Measurements from ENCODE around the gene DENND2D. TPM values are rescaled to one million over a fixed set of nuclear protein-coding genes. Genes with fewer than 3 reads are reported as not detected.
A peak's percentile ranks its signal among the peaks of the same experiment; 100 is the strongest.

Gene DENND2D
- total and polyA plus RNA-seq, 8 donors: 8.0 to 30.4 (median 19.5) TPM

GRCh38 chr1:111191496-111191895, 8.9 kb downstream of the DENND2D start:
- H3K4me3 ChIP-seq: no peak overlapping the region
- FAIRE-seq: no peak
- H3K27me3 ChIP-seq: no peaks in the 10 kb centered on the region
- no peaks in the 10 kb centered on the region for H3K9me3 ChIP-seq
- peaks cover 0 to 55% (median 18%) of the 10 kb centered on the region in 3 donors for H3K36me3 ChIP-seq
- no peak for ATAC-seq
- no peak for DNase-seq
- intact Hi-C loops (cut with DNase I): no loop called here
- no peak for TF ChIP-seq CTCF (IDR thresholded peaks at IDR 0.05)
- H3K4me1 ChIP-seq: peaks cover 0 to 15% (median 0%) of the 10 kb centered on the region in 3 donors
- WGBS, 2 donors: 64 to 85% methylated on average over 3 of the region's 3 CpGs
- no peak overlapping the region for H3K27ac ChIP-seq

GRCh38 chr1:111190931-111191451, 9.5 kb downstream of the DENND2D start:
- ATAC-seq (peak in 3 of 4 donors; percentile 37 to 53 (median 50)), FAIRE-seq (no peak), DNase-seq (no peak)
- Histone ChIP-seq H3K4me3 (no peak overlapping the region), H3K27me3 (no peaks in the 10 kb centered on the region), H3K36me3 (peaks cover 0 to 50% (median 17%) of the 10 kb centered on the region in 3 donors), H3K9me3 (no peaks in the 10 kb centered on the region), H3K27ac (no peak overlapping the region), H3K4me1 (peaks cover 0 to 15% (median 0%) of the 10 kb centered on the region in 3 donors)
- TF ChIP-seq CTCF (IDR thresholded peaks at IDR 0.05): no peak
- intact Hi-C loops (cut with DNase I): no loop called here
- 80 to 89% methylated on average over 2 of the region's 2 CpGs for WGBS, 2 donors

- intact Hi-C loops (cut with DNase I): no loop called here
- ATAC-seq: no peak
- no peak for DNase-seq
- TF ChIP-seq CTCF (IDR thresholded peaks at IDR 0.05): no peak
- no peak for FAIRE-seq
- peaks cover 0 to 42% (median 11%) of the 10 kb centered on the region in 3 donors for H3K36me3 ChIP-seq
- no peaks in the 10 kb centered on the region for H3K9me3 ChIP-seq
- peaks cover 0 to 6% (median 0%) of the 10 kb centered on the region in 3 donors for H3K4me1 ChIP-seq
- H3K4me3 ChIP-seq: no peak overlapping the region
- H3K27ac ChIP-seq: no peak overlapping the region
- H3K27me3 ChIP-seq: no peaks in the 10 kb centered on the region
Observed at GRCh38 chr1:111184663-111185062, 15.8 kb downstream of the DENND2D start.

GRCh38 chr1:111183308-111184069, 17.0 kb downstream of the DENND2D start:
- no peak for TF ChIP-seq CTCF (IDR thresholded peaks at IDR 0.05)
- DNase-seq (no peak), FAIRE-seq (no peak), ATAC-seq (no peak)
- no peaks in the 10 kb centered on the region for H3K9me3 ChIP-seq
- H3K27ac ChIP-seq: no peak overlapping the region
- intact Hi-C loops (cut with DNase I): no loop called here
- H3K36me3 ChIP-seq: peaks cover 0 to 33% (median 11%) of the 10 kb centered on the region in 3 donors
- peaks cover 0 to 6% (median 0%) of the 10 kb centered on the region in 3 donors for H3K4me1 ChIP-seq
- WGBS, 2 donors: 95 to 97% methylated on average over 6 of the region's 6 CpGs
- no peak overlapping the region for H3K4me3 ChIP-seq
- no peaks in the 10 kb centered on the region for H3K27me3 ChIP-seq

- ATAC-seq (peak in 2 of 4 donors; percentile 40 to 50), DNase-seq (no peak), FAIRE-seq (peak; percentile 69)
- Histone ChIP-seq H3K27me3 (no peaks in the 10 kb centered on the region), H3K9me3 (no peaks in the 10 kb centered on the region), H3K4me3 (no peak overlapping the region), H3K36me3 (peaks cover 0 to 19% (median 4%) of the 10 kb centered on the region in 3 donors), H3K27ac (no peak overlapping the region), H3K4me1 (peaks cover 0 to 6% (median 0%) of the 10 kb centered on the region in 3 donors)
- intact Hi-C loops (cut with DNase I): no loop called here
- no peak for TF ChIP-seq CTCF (IDR thresholded peaks at IDR 0.05)
- 77 to 83% methylated on average over 2 of the region's 2 CpGs for WGBS, 2 donors
Observed at GRCh38 chr1:111182052-111182451, 18.4 kb downstream of the DENND2D start.

Measured in pancreas (tissue), 10 donors.